HL-60/S4 treated with phorbol 12-myristate 13-acetate at 8.2 ng/mL for 4 days and 3 days (cell line): Measurements from ENCODE around the gene CACNA1I.

ENCODE experiments used
- in situ Hi-C: fragments of 300-500 bp; cut with MboI; formaldehyde crosslinking; loops from 2 replicates; pipeline ENCODE4 v1.15.0; 2022; ENCODE audit warnings: low sequenced_read_pairs

The CACNA1I gene

GRCh38 chr22:39535357-39535725 is 35.2 kb upstream of the CACNA1I start:
- in situ Hi-C loops: no loop called here

GRCh38 chr22:39535831-39536449 is 34.6 kb upstream of the CACNA1I start:
- in situ Hi-C loops: no loop called here

GRCh38 chr22:39536711-39537110 is 33.8 kb upstream of the CACNA1I start:
- in situ Hi-C loops: no loop called here

GRCh38 chr22:39537975-39538374 is 32.6 kb upstream of the CACNA1I start:
- in situ Hi-C loops: no loop called here

DNA sequence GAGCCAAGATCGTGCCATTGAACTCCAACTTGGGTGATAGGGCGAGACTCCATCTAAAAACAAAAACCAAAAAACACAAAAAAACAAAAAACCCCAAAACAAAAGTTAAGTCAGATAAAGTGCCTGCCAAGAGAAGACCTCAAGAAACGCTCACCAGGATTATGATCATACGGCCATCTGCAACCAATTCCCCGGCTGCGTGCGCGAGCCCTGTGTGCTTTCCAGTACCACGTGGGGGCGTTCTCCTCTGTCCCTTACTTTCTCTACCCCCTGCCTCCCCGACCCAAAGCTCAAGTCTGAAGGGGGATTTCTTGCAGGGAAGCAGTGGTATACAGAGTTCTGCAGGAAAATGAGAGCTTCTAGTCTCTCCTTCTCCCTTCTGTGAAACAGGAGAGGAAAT is 27.5 kb upstream of the CACNA1I start:
- in situ Hi-C loops: loop anchor here (5.0 kb wide), 1 partner anchor 489 kb away; no protein-coding TSS in a partner anchor

GRCh38 chr22:39545386-39546365 is 24.9 kb upstream of the CACNA1I start:
- in situ Hi-C loops: no loop called here

DNA sequence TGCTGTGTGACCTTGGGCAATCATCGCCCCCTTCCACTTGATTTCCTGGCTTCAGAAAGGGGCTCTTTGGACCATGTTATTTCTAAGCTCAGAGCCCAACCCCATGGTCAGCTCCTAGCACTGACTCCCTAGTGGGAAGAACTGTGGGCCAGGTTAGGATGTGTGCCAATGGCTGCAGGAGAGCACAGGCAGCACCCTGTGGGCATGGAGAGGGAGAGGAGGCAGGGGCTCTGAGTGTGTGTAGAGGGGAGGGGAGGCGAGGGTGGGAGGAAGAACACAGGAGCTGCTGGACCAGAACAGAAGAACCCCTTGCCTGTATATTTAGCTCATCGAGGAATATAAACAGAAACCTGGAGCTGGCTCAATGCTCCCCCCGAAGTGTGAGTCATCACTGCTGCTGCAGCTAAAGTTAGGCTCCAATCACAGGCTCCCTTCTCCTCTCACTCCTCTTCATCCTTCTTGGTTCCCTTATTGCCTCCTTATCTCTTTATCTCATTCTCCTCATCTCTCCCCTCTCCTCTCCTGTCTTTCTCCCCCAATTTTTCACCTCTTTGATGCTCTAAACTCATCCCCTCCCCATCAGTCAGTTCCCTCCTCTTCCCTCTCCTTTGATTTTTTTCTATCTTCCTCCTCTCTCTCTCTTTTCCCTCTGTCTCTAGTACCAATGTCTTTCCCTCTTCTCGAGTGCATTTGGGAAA is 23.5 kb upstream of the CACNA1I start:
- in situ Hi-C loops: no loop called here

- in situ Hi-C loops: no loop called here
Measured at GRCh38 chr22:39547587-39547947, 23.0 kb upstream of the CACNA1I start.

DNA sequence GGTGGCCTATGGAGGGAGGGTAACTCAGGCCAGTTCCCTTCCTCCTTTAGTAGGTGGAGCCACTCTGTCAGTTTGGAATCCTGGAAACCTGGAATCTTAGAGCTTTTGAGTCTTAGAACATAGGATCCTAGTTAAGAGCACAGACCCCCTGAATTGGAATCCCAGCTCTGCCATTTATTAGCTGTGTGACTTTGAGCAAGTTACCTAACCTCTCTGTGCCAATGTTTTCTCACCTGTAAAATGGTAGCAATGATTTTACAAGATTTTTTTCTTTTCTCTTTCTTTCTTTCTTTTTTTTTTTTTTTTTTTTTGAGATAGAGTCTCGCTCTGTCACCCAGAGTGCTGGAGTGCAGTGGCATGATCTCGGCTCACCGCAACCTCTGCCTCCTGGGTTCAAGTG is 17.1 kb upstream of the CACNA1I start:
- in situ Hi-C loops: no loop called here

- in situ Hi-C loops: no loop called here
Measured at GRCh38 chr22:39554151-39554550, 16.4 kb upstream of the CACNA1I start.

DNA sequence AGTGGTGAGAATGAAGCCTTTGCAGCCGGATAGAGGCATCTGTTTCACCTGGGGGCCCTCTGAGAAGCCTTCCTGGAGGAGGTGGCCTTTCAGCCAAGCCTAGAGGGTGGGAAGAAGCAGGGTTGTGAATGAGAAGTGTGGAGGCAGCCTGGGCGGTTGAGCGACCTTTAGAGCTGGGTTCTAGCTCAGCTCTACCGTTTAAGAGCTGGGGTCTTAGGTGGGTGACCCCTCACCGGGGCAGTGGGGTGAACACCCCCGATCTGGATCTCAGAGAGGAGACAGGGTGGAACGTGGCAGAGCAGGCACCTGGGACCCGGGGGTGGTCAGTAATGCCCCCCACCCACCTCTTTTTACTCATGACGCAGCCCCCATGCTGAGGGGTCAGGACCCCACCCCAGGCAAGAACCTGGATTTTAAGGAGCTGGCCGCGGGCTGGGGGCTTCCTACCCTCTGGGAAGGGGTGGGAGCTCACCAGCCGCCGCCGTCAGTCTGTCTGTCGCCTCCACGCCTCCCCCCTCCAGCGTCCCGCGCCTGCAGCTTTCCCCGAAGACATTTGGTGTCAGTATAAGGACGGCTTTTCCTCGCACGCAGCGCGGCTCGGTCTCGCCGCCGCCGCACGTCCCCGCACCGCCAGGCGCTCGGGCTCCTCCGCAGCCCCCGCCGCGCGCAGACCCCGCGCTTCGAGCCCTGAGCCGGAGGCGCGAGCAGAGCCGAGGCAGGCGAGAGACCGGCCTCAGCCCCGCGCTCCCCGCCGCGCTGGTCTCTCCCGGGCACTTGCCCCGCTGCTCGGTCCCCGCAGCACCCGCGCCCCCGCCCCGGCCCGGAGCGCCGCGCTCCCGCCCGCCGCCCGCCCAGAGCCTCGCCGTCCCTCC is 13.3 kb upstream of the CACNA1I start:
- in situ Hi-C loops: no loop called here

DNA sequence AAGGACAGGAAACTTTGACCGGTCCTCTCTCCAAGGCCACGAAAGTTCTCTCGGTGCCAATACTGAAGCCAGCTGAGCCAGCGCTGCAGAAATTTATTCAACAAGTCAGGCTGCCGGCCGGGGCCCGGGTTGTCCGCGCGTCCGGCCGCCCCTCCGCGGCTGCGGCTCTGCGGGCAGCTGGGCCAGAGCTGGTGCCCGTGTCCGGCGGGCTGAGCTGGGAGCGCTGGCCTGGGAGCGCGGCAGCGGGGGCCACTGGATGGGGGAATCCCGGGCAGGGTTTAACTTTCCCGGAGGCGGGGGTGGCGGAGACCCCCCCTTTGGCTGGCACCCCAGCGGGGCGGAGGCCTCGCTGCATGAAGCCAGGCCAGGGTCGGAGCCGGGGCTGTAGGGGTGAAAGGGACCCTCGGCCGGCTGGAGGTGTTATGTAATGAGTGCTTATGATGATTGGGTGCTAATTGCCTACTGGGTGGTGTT is 12.3 kb upstream of the CACNA1I start:
- in situ Hi-C loops: no loop called here

DNA sequence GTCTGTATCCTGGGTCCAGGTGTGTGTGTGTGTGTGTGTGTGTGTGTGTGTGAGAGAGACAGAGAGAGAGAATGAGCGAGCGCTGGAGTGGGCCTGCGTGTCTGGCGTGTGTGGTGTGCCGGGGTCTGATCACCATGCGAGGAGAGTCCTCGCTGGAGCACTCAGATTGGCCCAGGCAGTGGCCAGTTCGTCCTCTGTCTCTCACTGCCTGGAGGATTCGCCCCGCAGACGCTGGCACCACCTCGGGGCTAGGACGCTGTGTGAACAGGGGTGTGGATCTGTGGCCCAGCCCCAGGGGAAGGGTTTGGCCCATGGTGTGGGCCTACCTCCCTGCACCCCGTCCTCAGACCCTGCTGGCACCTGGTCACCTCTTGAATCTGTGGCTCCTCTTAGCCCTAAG is 11.6 kb upstream of the CACNA1I start:
- in situ Hi-C loops: no loop called here

DNA sequence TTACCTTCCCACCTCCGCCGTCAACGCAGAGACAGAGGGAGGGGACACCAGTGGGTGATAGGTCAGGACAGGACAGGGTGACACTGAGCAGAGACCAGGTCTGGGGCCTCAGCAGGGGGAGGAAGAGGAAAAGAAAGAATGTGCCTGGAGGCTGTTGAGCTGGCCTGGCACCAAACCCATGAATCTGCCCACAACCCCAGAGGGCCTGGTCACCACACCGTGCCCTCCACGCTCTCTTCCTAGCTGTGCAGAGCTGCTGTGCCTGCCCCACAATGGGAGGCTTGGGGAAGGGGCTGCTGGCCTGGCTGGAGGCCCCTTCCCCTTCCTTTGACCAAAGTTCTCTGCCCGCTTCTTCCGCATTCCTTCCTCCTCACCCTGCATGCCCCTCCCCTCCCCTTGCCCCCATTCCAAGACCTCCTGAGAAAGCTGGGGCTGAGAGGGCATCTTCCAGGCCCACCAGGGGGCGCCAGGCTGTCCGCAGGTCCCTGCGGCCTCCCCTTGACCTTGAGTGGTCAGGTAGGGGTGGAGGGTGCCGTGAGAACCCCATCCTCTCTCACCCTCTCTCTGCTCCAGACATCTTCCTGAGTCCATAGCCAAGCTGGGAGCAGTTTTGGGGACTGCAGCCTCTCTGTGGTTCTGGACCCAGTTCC is 11.0 kb upstream of the CACNA1I start:
- in situ Hi-C loops: no loop called here

- in situ Hi-C loops: no loop called here
Measured at GRCh38 chr22:39560127-39560526, 10.4 kb upstream of the CACNA1I start.

DNA sequence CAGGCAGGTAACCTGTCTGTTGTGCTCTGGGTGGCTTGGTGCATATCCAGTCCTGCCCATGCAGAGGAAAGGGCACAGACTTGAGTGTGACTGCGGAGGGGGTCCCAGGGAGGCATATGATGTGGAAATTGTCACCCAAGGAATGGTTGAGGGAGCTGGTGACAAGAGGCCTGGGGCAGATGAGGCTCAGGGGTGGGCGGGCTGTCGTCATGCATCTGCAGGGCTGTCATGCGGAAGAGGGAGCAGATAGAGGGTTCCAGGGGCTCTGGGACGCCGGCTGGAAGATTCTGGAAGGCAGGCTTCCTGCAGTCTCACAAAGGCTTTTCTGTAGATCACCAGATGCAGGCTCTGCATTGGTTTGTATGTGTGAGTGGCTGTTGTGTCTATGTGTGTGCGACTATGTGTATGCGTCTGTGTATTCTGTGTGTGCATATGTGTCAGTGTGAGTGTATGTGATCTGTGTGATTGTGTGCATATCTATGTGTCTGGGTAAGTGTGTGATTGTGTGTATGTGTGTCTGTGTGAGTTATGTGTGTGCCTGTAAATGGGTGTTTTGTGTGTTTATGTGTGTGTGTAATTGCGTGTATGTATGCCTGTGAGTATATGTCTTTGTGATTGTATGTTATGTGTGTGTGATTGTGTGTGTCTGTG is 7.6 kb upstream of the CACNA1I start:
- in situ Hi-C loops: no loop called here

DNA sequence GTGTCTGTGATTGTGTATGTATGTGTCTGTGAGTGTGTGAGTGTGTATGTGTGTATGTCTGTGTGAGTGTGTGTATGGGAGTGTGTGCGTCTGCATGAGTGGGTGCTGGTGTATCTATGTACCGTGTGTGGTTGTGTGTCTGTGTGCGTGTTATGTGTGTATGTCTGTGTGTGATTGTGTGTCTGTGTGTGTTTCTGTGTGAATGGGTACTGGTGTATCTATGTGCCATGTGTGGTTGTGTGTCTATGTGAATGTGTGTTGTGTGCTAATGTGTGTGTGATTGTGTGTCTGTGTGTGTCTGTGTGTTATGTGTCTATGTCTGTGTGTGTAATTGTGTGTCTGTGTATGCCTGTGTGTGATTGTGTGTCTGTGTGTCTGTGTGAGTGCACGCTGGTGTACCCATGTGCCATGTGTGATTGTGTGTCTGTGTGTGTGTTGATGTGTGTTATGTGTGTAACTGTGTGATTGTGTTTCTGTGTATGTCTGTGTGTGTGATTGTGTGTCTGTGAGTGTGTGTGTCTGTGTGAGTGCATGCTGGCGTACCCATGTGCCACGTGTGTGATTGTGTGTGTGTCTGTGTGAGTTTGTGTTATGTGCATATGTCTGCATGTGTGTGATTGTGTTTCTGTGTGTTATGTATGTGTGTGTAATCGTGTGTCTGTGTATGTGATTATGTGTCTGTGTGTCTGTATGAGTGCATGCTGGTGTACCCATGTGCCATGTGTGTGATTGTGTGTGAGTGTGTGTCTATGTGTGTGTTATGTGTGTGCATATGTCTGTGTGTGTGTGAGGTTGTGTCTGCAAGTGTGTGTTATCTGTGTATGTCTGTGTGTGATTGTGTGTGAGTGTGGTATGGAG is 6.8 kb upstream of the CACNA1I start:
- in situ Hi-C loops: no loop called here

GRCh38 chr22:39565414-39565944 is 5.1 kb upstream of the CACNA1I start:
- in situ Hi-C loops: no loop called here
